ENCODE measurements around the gene SLC34A1. TPM values are rescaled to one million over a fixed set of nuclear protein-coding genes. Genes with fewer than 3 reads are reported as not detected.

SLC34A1 gene
- total and polyA plus RNA-seq, 4 donors: 0.23 to 1.0 (median 0.47) TPM

DNA sequence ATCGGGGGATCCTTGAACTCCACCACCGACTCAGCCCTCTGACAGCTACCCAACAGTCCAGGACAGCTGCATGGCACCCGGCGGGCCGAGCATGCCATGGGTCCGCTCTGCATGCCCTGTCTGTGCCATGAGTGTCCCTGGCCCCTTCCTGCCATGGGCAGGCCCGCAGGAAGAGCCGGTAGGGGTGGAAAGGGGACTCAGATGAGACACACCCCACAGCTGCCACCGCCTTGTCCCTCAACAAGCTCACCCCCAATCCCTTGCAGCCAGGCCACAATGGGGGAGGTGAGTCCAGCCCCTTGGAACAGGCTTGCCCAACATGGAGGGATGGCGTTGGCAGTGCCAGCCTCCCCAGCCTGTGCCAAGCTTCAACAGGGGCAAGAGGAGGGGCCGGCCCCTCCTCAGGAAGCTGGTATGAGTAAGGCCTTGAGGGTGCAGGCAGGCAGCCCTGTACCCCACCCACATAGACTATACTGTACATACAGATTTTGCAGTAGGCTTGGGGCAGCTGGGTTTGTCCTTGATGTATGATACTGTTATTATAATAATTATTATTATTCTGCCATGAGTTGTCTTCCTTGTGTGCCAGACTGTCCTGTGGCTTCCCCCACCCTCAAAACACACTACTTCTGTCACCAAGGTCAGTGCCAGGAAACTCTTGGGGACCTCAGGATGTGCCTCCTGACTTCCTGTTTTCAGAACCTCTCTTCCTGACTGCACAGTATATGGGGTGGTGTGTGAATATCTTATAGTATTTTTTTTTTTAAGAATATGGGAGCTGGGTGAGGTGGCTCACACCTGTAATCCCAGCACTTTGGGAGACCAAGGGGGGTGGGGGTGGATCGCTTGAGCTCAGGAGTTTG, 12.0 kb upstream of the SLC34A1 start (continued):
- TF ChIP-seq REST (IDR thresholded peaks at IDR 0.05) (no peak), EGR1 (IDR thresholded peaks at IDR 0.05; ENCODE audit: low read depth in 2 of 2) (no peak)

DNA sequence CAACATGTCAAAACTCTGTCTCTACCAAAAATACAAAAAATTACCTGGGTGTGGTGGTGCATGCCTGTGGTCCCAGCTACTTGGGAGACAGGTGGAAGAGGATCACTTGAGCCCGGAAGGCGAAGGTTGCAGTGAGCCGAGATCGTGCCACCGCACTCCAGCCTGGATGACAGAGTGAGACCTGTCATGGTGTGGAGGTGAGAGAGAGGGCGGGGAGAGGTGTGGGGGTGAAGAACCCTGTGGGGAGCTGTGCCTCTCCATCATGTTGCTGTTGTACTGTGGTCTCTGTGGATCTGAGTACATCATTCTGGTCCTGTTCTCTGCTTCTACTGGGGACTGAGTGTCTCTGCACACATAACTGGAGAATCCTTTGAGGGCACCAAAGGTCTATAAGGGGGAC, 11.3 kb upstream of the SLC34A1 start:
- TF ChIP-seq EGR1 (IDR thresholded peaks at IDR 0.05; ENCODE audit: low read depth in 2 of 2) (no peak), FOXA2 (IDR thresholded peaks at IDR 0.05) (no peak), TAF1 (conservative IDR thresholded peaks at IDR 0.05) (no peak), REST (IDR thresholded peaks at IDR 0.05) (no peak), YY1 (IDR thresholded peaks at IDR 0.05) (no peak), HNF4A (conservative IDR thresholded peaks at IDR 0.05) (no peak), HNF4G (IDR thresholded peaks at IDR 0.05) (no peak), RAD21 (IDR thresholded peaks at IDR 0.05) (no peak), SP1 (IDR thresholded peaks at IDR 0.05) (no peak), GABPA (IDR thresholded peaks at IDR 0.05 in 1 of 2, conservative IDR thresholded peaks at IDR 0.05 in 1 of 2) (no peak), FOXA1 (IDR thresholded peaks at IDR 0.05) (no peak), MAX (IDR thresholded peaks at IDR 0.05) (no peak), JUND (IDR thresholded peaks at IDR 0.05) (no peak), RXRA (IDR thresholded peaks at IDR 0.05) (no peak), CTCF (IDR thresholded peaks at IDR 0.05; ENCODE audit: low read depth, low read length, missing input control) (no peak), NR2F2 (IDR thresholded peaks at IDR 0.05) (no peak)
- TF ChIP-seq, protein P1, sequence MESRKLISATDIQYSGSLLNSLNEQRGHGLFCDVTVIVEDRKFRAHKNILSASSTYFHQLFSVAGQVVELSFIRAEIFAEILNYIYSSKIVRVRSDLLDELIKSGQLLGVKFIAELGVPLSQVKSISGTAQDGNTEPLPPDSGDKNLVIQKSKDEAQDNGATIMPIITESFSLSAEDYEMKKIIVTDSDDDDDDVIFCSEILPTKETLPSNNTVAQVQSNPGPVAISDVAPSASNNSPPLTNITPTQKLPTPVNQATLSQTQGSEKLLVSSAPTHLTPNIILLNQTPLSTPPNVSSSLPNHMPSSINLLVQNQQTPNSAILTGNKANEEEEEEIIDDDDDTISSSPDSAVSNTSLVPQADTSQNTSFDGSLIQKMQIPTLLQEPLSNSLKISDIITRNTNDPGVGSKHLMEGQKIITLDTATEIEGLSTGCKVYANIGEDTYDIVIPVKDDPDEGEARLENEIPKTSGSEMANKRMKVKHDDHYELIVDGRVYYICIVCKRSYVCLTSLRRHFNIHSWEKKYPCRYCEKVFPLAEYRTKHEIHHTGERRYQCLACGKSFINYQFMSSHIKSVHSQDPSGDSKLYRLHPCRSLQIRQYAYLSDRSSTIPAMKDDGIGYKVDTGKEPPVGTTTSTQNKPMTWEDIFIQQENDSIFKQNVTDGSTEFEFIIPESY (IDR thresholded peaks at IDR 0.05): no peak
- TF ChIP-seq, protein P2, sequence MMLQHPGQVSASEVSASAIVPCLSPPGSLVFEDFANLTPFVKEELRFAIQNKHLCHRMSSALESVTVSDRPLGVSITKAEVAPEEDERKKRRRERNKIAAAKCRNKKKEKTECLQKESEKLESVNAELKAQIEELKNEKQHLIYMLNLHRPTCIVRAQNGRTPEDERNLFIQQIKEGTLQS (IDR thresholded peaks at IDR 0.05): no peak
- Histone ChIP-seq H3K4me1 (ENCODE audit: control insufficient read depth in 4 of 4, insufficient read depth in 4 of 4, low read length in 3 of 4) (peaks cover 31 to 81% (median 62%) of the 10 kb centered on the region in 4 donors), H3K27ac (ENCODE audit: low read depth in 1 of 2, low read length in 2 of 2) (peak overlapping the region; percentile 74 to 75), H3K4me3 (ENCODE audit: low read depth in 1 of 3, low read length in 3 of 3) (no peak overlapping the region), H3K27me3 (ENCODE audit: control insufficient read depth in 4 of 4, insufficient read depth in 4 of 4, low read length in 3 of 4) (no peaks in the 10 kb centered on the region), H3K9ac (ENCODE audit: low read depth in 1 of 2, low read length in 2 of 2) (no peak overlapping the region), H3K36me3 (ENCODE audit: control insufficient read depth in 4 of 4, insufficient read depth in 3 of 4, low read depth in 1 of 4, low read length in 3 of 4) (no peaks in the 10 kb centered on the region), H3K9me3 (ENCODE audit: control insufficient read depth in 4 of 4, low read length in 3 of 4) (no peaks in the 10 kb centered on the region)
- no peak for DNase-seq (ENCODE audit: low spot score)
- 89% methylated on average over 6 of the region's 6 CpGs for WGBS
